ENCODE results near the gene HMG20A.

HMG20A gene

GRCh38 chr15:77528968-77529319 lies 108.3 kb downstream of the HMG20A start:
- TF ChIP-seq CTCF (IDR thresholded peaks at IDR 0.05), result no peak
- no peak overlapping the region for H3K27ac ChIP-seq
- no peak overlapping the region for H3K4me3 ChIP-seq (ENCODE audit: low read depth, low read length)
- no peaks in the 10 kb centered on the region for H3K79me2 ChIP-seq
- H3K36me3 ChIP-seq (ENCODE audit: control insufficient read depth, insufficient read depth, low read length), result no peaks in the 10 kb centered on the region
- H3K4me1 ChIP-seq, result no peaks in the 10 kb centered on the region
- no peak overlapping the region for H3K4me2 ChIP-seq (ENCODE audit: low read length)
- no peak overlapping the region for H2AFZ ChIP-seq
- H3K9ac ChIP-seq, result no peak overlapping the region
- H3K27me3 ChIP-seq (ENCODE audit: control insufficient read depth, insufficient read depth, low read length), result no peaks in the 10 kb centered on the region
- H3K9me3 ChIP-seq (ENCODE audit: control insufficient read depth, low read length), result no peaks in the 10 kb centered on the region

GRCh38 chr15:77529394-77530159 lies 108.9 kb downstream of the HMG20A start:
- H3K36me3 ChIP-seq (ENCODE audit: control insufficient read depth, insufficient read depth, low read length), result no peaks in the 10 kb centered on the region
- no peak overlapping the region for H3K27ac ChIP-seq
- no peak overlapping the region for H2AFZ ChIP-seq
- no peaks in the 10 kb centered on the region for H3K4me1 ChIP-seq
- H3K4me3 ChIP-seq (ENCODE audit: low read depth, low read length), result no peak overlapping the region
- TF ChIP-seq CTCF (IDR thresholded peaks at IDR 0.05), result no peak
- no peaks in the 10 kb centered on the region for H3K79me2 ChIP-seq
- no peak overlapping the region for H3K9ac ChIP-seq
- H3K4me2 ChIP-seq (ENCODE audit: low read length), result no peak overlapping the region
- no peaks in the 10 kb centered on the region for H3K9me3 ChIP-seq (ENCODE audit: control insufficient read depth, low read length)
- no peaks in the 10 kb centered on the region for H3K27me3 ChIP-seq (ENCODE audit: control insufficient read depth, insufficient read depth, low read length)

DNA sequence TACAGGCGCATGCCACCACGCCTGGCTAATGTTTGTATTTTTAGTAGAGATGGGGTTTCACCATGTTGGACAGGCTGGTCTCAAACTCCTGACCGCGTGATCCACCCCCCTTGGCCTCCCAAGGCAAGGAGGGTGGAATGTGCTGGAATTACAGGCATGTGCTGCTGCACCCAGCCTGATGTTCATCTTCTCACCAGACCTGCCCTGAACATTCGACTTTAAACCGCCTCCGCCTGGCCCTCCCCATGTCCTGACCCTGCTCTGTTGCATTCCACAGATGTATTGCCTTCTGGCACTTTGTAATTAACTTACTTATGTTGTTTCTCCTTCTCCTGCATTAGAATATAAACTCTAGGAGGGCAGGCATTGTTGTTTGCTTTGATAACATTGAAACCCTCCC lies 109.9 kb downstream of the HMG20A start:
- no peak overlapping the region for H3K9ac ChIP-seq
- H3K4me2 ChIP-seq (ENCODE audit: low read length), result no peak overlapping the region
- H3K79me2 ChIP-seq, result no peaks in the 10 kb centered on the region
- no peak for TF ChIP-seq CTCF (IDR thresholded peaks at IDR 0.05)
- no peaks in the 10 kb centered on the region for H3K4me1 ChIP-seq
- H3K27ac ChIP-seq, result no peak overlapping the region
- no peaks in the 10 kb centered on the region for H3K36me3 ChIP-seq (ENCODE audit: control insufficient read depth, insufficient read depth, low read length)
- no peak overlapping the region for H3K4me3 ChIP-seq (ENCODE audit: low read depth, low read length)
- no peaks in the 10 kb centered on the region for H3K9me3 ChIP-seq (ENCODE audit: control insufficient read depth, low read length)
- H2AFZ ChIP-seq, result no peak overlapping the region
- no peaks in the 10 kb centered on the region for H3K27me3 ChIP-seq (ENCODE audit: control insufficient read depth, insufficient read depth, low read length)

DNA sequence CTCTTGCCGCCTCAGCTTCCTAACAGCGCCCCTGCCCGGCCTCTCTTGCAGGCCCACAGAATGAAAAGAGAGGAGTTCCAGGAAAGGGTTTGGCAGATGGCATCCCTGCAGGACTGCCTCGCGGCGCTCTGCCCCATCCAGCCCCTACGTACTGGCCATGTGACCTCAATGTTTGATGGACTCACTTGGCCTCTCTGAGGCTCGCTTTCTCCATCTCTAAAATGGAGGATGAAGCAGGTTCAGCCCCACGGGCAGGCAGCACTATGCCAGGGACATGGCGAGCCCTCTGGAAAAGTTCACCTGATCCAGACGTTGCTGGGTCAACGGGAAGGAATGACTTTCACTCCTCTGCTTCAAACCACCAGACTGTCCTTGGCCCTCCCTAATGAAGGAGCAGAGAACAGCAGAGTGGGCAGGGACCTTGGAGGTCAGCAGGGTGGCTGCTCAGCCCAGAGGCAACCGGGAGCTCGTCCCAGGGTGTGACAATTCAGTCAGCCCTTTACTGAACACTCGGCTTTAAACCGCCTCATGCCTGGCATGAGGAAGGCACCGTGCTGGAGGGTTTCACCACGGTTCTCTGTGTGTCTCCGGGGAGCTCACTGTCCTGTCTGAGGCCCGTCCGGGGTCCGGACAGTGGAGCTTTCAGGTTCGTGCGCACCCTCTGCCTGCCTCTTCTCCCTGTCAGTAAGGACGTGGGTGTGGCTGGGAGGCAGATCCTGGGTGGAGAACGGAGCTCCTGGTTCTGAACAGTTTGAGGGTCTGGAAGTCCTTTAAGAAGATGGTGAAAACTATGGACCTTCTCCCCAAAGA lies 110.7 kb downstream of the HMG20A start:
- H2AFZ ChIP-seq, result no peak overlapping the region
- no peak overlapping the region for H3K4me3 ChIP-seq (ENCODE audit: low read depth, low read length)
- H3K4me2 ChIP-seq (ENCODE audit: low read length), result no peak overlapping the region
- no peaks in the 10 kb centered on the region for H3K36me3 ChIP-seq (ENCODE audit: control insufficient read depth, insufficient read depth, low read length)
- TF ChIP-seq CTCF (IDR thresholded peaks at IDR 0.05), result no peak
- H3K27me3 ChIP-seq (ENCODE audit: control insufficient read depth, insufficient read depth, low read length), result no peaks in the 10 kb centered on the region
- no peak overlapping the region for H3K27ac ChIP-seq
- H3K9ac ChIP-seq, result no peak overlapping the region
- H3K4me1 ChIP-seq, result no peaks in the 10 kb centered on the region
- no peaks in the 10 kb centered on the region for H3K9me3 ChIP-seq (ENCODE audit: control insufficient read depth, low read length)
- H3K79me2 ChIP-seq, result no peaks in the 10 kb centered on the region
